Measurements from ENCODE around the gene TMEM273. TPM values are rescaled to one million over a fixed set of nuclear protein-coding genes. Genes with fewer than 3 reads are reported as not detected.

TMEM273 gene
- total RNA-seq, 1 donor from 2014 or later, result 8.5 TPM

GRCh38 chr10:49153971-49154370 lies 34.2 kb downstream of the TMEM273 start:
- ChIA-PET CTCF (no interaction called here), POLR2A (no interaction called here)
- H3K36me3 Mint-ChIP-seq (ENCODE audit: low read depth), result peaks cover 6% of the 10 kb centered on the region
- H3K27ac Mint-ChIP-seq, result no peak overlapping the region
- H3K4me3 Mint-ChIP-seq, result no peak overlapping the region
- no peaks in the 10 kb centered on the region for H3K4me1 Mint-ChIP-seq
- no peak for TF ChIP-seq CTCF (IDR thresholded peaks at IDR 0.05)
- intact Hi-C loops (cut with micrococcal nuclease), result no loop called here
- DNase-seq, result no peak
- no peaks in the 10 kb centered on the region for H3K9me3 Mint-ChIP-seq
- H3K27me3 Mint-ChIP-seq, result peaks cover 2% of the 10 kb centered on the region
- no peak for ATAC-seq (ENCODE audit: low read depth)

- Mint-ChIP-seq H3K4me1 (no peaks in the 10 kb centered on the region), H3K36me3 (ENCODE audit: low read depth) (peaks cover 6% of the 10 kb centered on the region), H3K27me3 (peaks cover 6% of the 10 kb centered on the region), H3K4me3 (no peak overlapping the region), H3K27ac (no peak overlapping the region), H3K9me3 (peaks cover 3% of the 10 kb centered on the region)
- ChIA-PET POLR2A (no interaction called here), CTCF (no interaction called here)
- no peak for DNase-seq
- TF ChIP-seq CTCF (IDR thresholded peaks at IDR 0.05), result no peak
- intact Hi-C loops (cut with micrococcal nuclease), result no loop called here
- no peak for ATAC-seq (ENCODE audit: low read depth)
Observed at GRCh38 chr10:49153115-49153514, 35.1 kb downstream of the TMEM273 start.

- ATAC-seq (ENCODE audit: low read depth) (no peak), DNase-seq (no peak)
- POLR2A ChIA-PET, result interaction anchor here (0.7 kb wide), 1 partner anchor 227 kb away, joined by 3 read pairs; no protein-coding TSS in a partner anchor
- Mint-ChIP-seq H3K4me3 (no peak overlapping the region), H3K4me1 (no peaks in the 10 kb centered on the region), H3K9me3 (peaks cover 5% of the 10 kb centered on the region), H3K27ac (no peak overlapping the region), H3K27me3 (peaks cover 8% of the 10 kb centered on the region), H3K36me3 (ENCODE audit: low read depth) (peaks cover 8% of the 10 kb centered on the region)
- intact Hi-C loops (cut with micrococcal nuclease), result no loop called here
- TF ChIP-seq CTCF (IDR thresholded peaks at IDR 0.05), result no peak
- CTCF ChIA-PET, result no interaction called here
Observed at GRCh38 chr10:49152663-49153062, 35.5 kb downstream of the TMEM273 start.

GRCh38 chr10:49152037-49152436 lies 36.2 kb downstream of the TMEM273 start:
- POLR2A ChIA-PET, result interaction anchor here (0.7 kb wide), 1 partner anchor 228 kb away, joined by 3 read pairs; no protein-coding TSS in a partner anchor
- Mint-ChIP-seq H3K27me3 (peaks cover 10% of the 10 kb centered on the region), H3K4me1 (no peaks in the 10 kb centered on the region), H3K4me3 (no peak overlapping the region), H3K27ac (no peak overlapping the region), H3K9me3 (peaks cover 6% of the 10 kb centered on the region), H3K36me3 (ENCODE audit: low read depth) (peaks cover 10% of the 10 kb centered on the region)
- CTCF ChIA-PET, result no interaction called here
- ATAC-seq (ENCODE audit: low read depth), result no peak
- TF ChIP-seq CTCF (IDR thresholded peaks at IDR 0.05), result no peak
- DNase-seq, result no peak
- intact Hi-C loops (cut with micrococcal nuclease), result no loop called here

- intact Hi-C loops (cut with micrococcal nuclease), result no loop called here
- no peak for TF ChIP-seq CTCF (IDR thresholded peaks at IDR 0.05)
- Mint-ChIP-seq H3K36me3 (ENCODE audit: low read depth) (peaks cover 10% of the 10 kb centered on the region), H3K27me3 (peaks cover 10% of the 10 kb centered on the region), H3K9me3 (peaks cover 6% of the 10 kb centered on the region), H3K27ac (no peak overlapping the region), H3K4me3 (no peak overlapping the region), H3K4me1 (no peaks in the 10 kb centered on the region)
- DNase-seq (no peak), ATAC-seq (ENCODE audit: low read depth) (no peak)
- ChIA-PET CTCF (no interaction called here), POLR2A (no interaction called here)
Observed at GRCh38 chr10:49151481-49151880, 36.7 kb downstream of the TMEM273 start.

All from activated B cell treated with CpG ODN at 0.5 μM for 24 hours (primary cell).